OCI-LY7 (cell line): Measurements from ENCODE around the gene AHCY.

Experiments used
- CTCF ChIP-seq: fragments of 200-600 bp; sonication (generic); conservative IDR thresholded peaks from 2 replicates; pipeline ENCODE4 v1.5.1; 2014; ENCODE audit warnings: mild to moderate bottlenecking, antibody characterized with exemption, low read length, moderate library complexity, mixed read lengths
- EZH2phosphoT487 ChIP-seq: fragments of 200-600 bp; sonication (generic); IDR thresholded peaks from 2 replicates; pipeline ENCODE4 v1.6.1; 2018; ENCODE audit warnings: low read depth, borderline replicate concordance, mild to moderate bottlenecking, mixed run types, antibody characterized with exemption, low read length, moderate library complexity, mixed read lengths

GRCh38 chr20:34269996-34270627, 33.0 kb downstream of the AHCY start:
- no peak for TF ChIP-seq CTCF
- TF ChIP-seq EZH2phosphoT487, result no peak
